ENCODE results near the gene ZNF821.
A peak's percentile ranks its signal among the peaks of the same experiment; 100 is the strongest.
"Not testable (repeated sequence)": the region's sequence is repeated elsewhere in the genome, so short reads cannot be mapped to it uniquely, and the experiment has no call there.

The ZNF821 gene

GRCh38 chr16:71902656-71903365, 18.8 kb upstream of the ZNF821 start:
- DNase-seq (ENCODE audit: low read depth), result no peak

- DNase-seq (ENCODE audit: low read depth), result no peak
Observed at GRCh38 chr16:71899171-71899570, 15.2 kb upstream of the ZNF821 start.

- DNase-seq (ENCODE audit: low read depth), result no peak
Observed at GRCh38 chr16:71896764-71897368, 12.9 kb upstream of the ZNF821 start.

- DNase-seq (ENCODE audit: low read depth), result peak; percentile 69
Observed at GRCh38 chr16:71895679-71896365, 11.8 kb upstream of the ZNF821 start.

GRCh38 chr16:71894921-71895678, 11.1 kb upstream of the ZNF821 start, which contains the start of gene IST1:
Gene IST1 (plus strand): TSS chr16:71895531. CDS start chr16:71915641, 20,110 bp downstream.
- peak; percentile 100 for DNase-seq (ENCODE audit: low read depth)

GRCh38 chr16:71894229-71894920, 10.4 kb upstream of the ZNF821 start:
- peak; percentile 77 for DNase-seq (ENCODE audit: low read depth)

GRCh38 chr16:71893888-71894228, 9.9 kb upstream of the ZNF821 start:
- no peak for DNase-seq (ENCODE audit: low read depth)

GRCh38 chr16:71889147-71889546, 5.2 kb upstream of the ZNF821 start:
- no peak for DNase-seq (ENCODE audit: low read depth)

- no peak for DNase-seq (ENCODE audit: low read depth)
Observed at GRCh38 chr16:71885261-71885650, 1.3 kb upstream of the ZNF821 start.

- DNase-seq (ENCODE audit: low read depth), result peak; percentile 29
Observed at GRCh38 chr16:71883168-71883848, 674 bp downstream of the ZNF821 start.

GRCh38 chr16:71882505-71883167, 1.3 kb downstream of the ZNF821 start:
- DNase-seq (ENCODE audit: low read depth), result peak; percentile 86

- no peak for DNase-seq (ENCODE audit: low read depth)
Observed at GRCh38 chr16:71880176-71880575, 3.8 kb downstream of the ZNF821 start.

- no peak for DNase-seq (ENCODE audit: low read depth)
Observed at GRCh38 chr16:71878911-71879310, 5.1 kb downstream of the ZNF821 start.

GRCh38 chr16:71873199-71873598, 10.8 kb downstream of the ZNF821 start:
- DNase-seq (ENCODE audit: low read depth), result no peak

- no peak for DNase-seq (ENCODE audit: low read depth)
Observed at GRCh38 chr16:71870818-71871217, 13.2 kb downstream of the ZNF821 start.

- DNase-seq (ENCODE audit: low read depth), result no peak
Observed at GRCh38 chr16:71869089-71869488, 14.9 kb downstream of the ZNF821 start.

- no peak for DNase-seq (ENCODE audit: low read depth)
Observed at GRCh38 chr16:71867939-71868338, 16.0 kb downstream of the ZNF821 start.

GRCh38 chr16:71867175-71867574, 16.8 kb downstream of the ZNF821 start:
- DNase-seq (ENCODE audit: low read depth), result not testable (repeated sequence)

- DNase-seq (ENCODE audit: low read depth), result no peak
Observed at GRCh38 chr16:71865173-71865863, 18.7 kb downstream of the ZNF821 start.

- DNase-seq (ENCODE audit: low read depth), result no peak
Observed at GRCh38 chr16:71863995-71864394, 20.0 kb downstream of the ZNF821 start.
